HepG2 (cell line): ENCODE results near the gene MT4.

Source experiments
- GATA4 ChIP-seq: sonication (generic); IDR thresholded peaks from 2 replicates; pipeline ENCODE4 v1.6.1; 2016; ENCODE audit warnings: antibody characterized with exemption, low read depth, borderline replicate concordance
- HOXA9 ChIP-seq: sonication (generic); formaldehyde crosslinking; IDR thresholded peaks from 2 replicates; pipeline ENCODE4 v1.8.1; 2022; ENCODE audit warnings: missing genetic modification reagents, mild to moderate bottlenecking, moderate library complexity, borderline replicate concordance
- NR2F6 ChIP-seq, 2 experiments: IDR thresholded peaks; 2 replicates each; pipeline ENCODE4 v1.6.1; 2016; ENCODE audit warnings: antibody characterized with exemption in 1 of 2, mild to moderate bottlenecking in 1 of 2
- RAD51 ChIP-seq: fragments of 450-650 bp; IDR thresholded peaks from 2 replicates; pipeline ENCODE4 v1.6.1; 2016; ENCODE audit warnings: borderline replicate concordance
- SP140L ChIP-seq: sonication (generic); formaldehyde crosslinking; IDR thresholded peaks from 2 replicates; pipeline ENCODE4 v1.4.0; 2020; ENCODE audit warnings: missing genetic modification reagents, borderline replicate concordance
- TF ChIP-seq, protein P1 (sequence below): conservative IDR thresholded peaks from 2 replicates; pipeline ENCODE4 v1.6.1; 2018; ENCODE audit warnings: missing genetic modification reagents
- TF ChIP-seq, protein P2 (sequence below): sonication (generic); formaldehyde crosslinking; IDR thresholded peaks from 2 replicates; pipeline ENCODE4 v1.5.0; 2020; ENCODE audit warnings: mild to moderate bottlenecking, missing genetic modification reagents, moderate library complexity
- TF ChIP-seq, protein P3 (sequence below): sonication (generic); formaldehyde crosslinking; IDR thresholded peaks from 2 replicates; pipeline ENCODE4 v1.5.0; 2020; ENCODE audit warnings: mild to moderate bottlenecking, low read depth, missing genetic modification reagents, borderline replicate concordance
- TF ChIP-seq, protein P4 (sequence below): sonication (generic); formaldehyde crosslinking; IDR thresholded peaks from 2 replicates; pipeline ENCODE4 v1.8.1; 2023; ENCODE audit warnings: mild to moderate bottlenecking, moderate library complexity, missing genetic modification reagents

DNA sequence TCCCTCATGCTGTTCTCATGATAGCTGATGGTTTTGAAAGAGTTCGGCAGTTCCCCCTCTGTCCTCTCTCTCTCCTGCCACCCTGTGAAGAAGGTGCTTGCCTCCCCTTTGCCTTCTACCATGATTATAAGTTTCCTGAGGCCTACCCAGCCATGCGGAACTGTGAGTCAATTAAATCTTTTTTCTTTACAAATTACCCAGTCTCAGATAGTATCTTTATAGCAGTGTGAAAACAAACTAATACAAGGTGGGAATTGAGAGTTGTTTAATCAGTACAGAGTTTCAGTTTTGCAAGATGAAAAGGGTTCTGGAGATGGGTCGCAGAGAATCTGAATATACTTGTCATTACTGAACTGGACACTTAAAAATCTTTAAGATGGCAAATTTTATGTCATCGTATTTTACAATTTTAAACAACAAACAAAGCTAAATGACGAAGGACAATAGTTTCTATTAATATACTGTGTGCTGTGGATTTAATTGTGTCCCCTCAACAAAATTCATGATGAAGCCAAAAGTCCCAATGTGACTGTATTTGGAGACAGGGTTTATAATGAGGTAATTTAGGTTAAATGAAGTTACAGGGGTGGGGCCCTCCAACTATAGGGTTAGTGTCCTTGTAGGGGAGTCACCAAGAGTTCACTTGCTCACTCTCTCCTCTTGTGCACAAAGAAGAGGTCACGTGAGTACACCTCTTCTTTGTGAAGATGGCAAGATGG lies 28.9 kb downstream of the MT4 start:
- TF ChIP-seq, protein P1, sequence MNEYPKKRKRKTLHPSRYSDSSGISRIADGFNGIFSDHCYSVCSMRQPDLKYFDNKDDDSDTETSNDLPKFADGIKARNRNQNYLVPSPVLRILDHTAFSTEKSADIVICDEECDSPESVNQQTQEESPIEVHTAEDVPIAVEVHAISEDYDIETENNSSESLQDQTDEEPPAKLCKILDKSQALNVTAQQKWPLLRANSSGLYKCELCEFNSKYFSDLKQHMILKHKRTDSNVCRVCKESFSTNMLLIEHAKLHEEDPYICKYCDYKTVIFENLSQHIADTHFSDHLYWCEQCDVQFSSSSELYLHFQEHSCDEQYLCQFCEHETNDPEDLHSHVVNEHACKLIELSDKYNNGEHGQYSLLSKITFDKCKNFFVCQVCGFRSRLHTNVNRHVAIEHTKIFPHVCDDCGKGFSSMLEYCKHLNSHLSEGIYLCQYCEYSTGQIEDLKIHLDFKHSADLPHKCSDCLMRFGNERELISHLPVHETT (CRISPR knock-in tag): no peak
- TF ChIP-seq RAD51 (no peak), SP140L (CRISPR knock-in tag) (no peak), NR2F6 (IDR thresholded peaks at IDR 0.05) (no peak), NR2F6 (CRISPR knock-in tag; IDR thresholded peaks at IDR 0.05) (no peak), GATA4 (no peak), HOXA9 (CRISPR knock-in tag) (no peak)
- TF ChIP-seq, protein P2, sequence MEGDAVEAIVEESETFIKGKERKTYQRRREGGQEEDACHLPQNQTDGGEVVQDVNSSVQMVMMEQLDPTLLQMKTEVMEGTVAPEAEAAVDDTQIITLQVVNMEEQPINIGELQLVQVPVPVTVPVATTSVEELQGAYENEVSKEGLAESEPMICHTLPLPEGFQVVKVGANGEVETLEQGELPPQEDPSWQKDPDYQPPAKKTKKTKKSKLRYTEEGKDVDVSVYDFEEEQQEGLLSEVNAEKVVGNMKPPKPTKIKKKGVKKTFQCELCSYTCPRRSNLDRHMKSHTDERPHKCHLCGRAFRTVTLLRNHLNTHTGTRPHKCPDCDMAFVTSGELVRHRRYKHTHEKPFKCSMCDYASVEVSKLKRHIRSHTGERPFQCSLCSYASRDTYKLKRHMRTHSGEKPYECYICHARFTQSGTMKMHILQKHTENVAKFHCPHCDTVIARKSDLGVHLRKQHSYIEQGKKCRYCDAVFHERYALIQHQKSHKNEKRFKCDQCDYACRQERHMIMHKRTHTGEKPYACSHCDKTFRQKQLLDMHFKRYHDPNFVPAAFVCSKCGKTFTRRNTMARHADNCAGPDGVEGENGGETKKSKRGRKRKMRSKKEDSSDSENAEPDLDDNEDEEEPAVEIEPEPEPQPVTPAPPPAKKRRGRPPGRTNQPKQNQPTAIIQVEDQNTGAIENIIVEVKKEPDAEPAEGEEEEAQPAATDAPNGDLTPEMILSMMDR (CRISPR knock-in tag): no peak
- TF ChIP-seq, protein P3, sequence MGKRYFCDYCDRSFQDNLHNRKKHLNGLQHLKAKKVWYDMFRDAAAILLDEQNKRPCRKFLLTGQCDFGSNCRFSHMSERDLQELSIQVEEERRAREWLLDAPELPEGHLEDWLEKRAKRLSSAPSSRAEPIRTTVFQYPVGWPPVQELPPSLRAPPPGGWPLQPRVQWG (CRISPR knock-in tag): no peak
- TF ChIP-seq, protein P4, sequence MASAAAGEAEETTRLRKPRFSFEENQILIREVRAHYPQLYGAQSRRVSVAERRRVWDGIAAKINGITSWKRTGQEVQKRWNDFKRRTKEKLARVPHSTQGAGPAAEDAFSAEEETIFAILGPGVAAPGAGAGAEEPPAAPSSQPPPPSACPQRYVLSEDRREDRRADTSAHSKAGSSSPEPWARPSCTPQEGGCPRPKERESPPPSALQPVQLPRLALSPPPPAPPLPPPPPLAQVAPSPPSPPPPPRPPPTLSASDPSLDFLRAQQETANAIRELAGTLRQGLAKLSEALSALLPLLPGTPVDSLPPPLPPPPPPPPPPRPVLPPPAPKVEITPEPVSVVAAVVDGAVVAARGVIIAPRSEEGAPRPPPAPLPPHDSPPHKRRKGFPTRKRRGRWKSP: no peak
